HUES64 (cell line): ENCODE measurements around the gene ANKUB1.

ENCODE experiments used
- H3K27ac ChIP-seq: 2 replicates; pipeline ENCODE4 v1.7.0; 2013; ENCODE audit warnings: low read depth, low read length, inconsistent platforms
- H3K27me3 ChIP-seq: 2 replicates; pipeline ENCODE4 v1.6.1; 2013; ENCODE audit warnings: mild to moderate bottlenecking, low read length; ENCODE audit not compliant: insufficient read depth
- H3K36me3 ChIP-seq: 2 replicates; pipeline ENCODE4 v1.6.1; 2013; ENCODE audit warnings: mild to moderate bottlenecking, low read length; ENCODE audit not compliant: insufficient read depth
- H3K4me1 ChIP-seq: 2 replicates; pipeline ENCODE4 v1.6.1; 2013; ENCODE audit warnings: mild to moderate bottlenecking, low read length, moderate library complexity; ENCODE audit not compliant: insufficient read depth
- H3K4me3 ChIP-seq: 2 replicates; pipeline ENCODE4 v1.5.1; 2013; ENCODE audit warnings: mild to moderate bottlenecking, low read length, moderate library complexity
- H3K9ac ChIP-seq: 2 replicates; pipeline ENCODE4 v1.6.1; 2013; ENCODE audit warnings: mild to moderate bottlenecking, low read depth, low read length
- H3K9me3 ChIP-seq: 2 replicates; pipeline ENCODE4 v1.6.1; 2013; ENCODE audit warnings: low read depth, low read length; ENCODE audit not compliant: insufficient read depth
- WGBS: fragments of 150-250, 120-280 bp; methylation state at CpG from one replicate; pipeline ENCODE4 v1.1.7; 2013; ENCODE audit warnings: missing lambda C conversion rate; 5-methylcytosine and 5-hydroxymethylcytosine counted together

Gene ANKUB1

GRCh38 chr3:149808209-149808829 lies 16.0 kb upstream of the ANKUB1 start:
- Histone ChIP-seq H3K9me3 (no peaks in the 10 kb centered on the region), H3K36me3 (no peaks in the 10 kb centered on the region), H3K4me3 (no peak overlapping the region), H3K9ac (no peak overlapping the region), H3K27ac (no peak overlapping the region), H3K4me1 (no peaks in the 10 kb centered on the region), H3K27me3 (no peaks in the 10 kb centered on the region)
- WGBS = 40% methylated on average over 4 of the region's 4 CpGs

GRCh38 chr3:149806171-149806778 lies 13.9 kb upstream of the ANKUB1 start:
- H3K9ac ChIP-seq = no peak overlapping the region
- H3K36me3 ChIP-seq = no peaks in the 10 kb centered on the region
- H3K27me3 ChIP-seq = no peaks in the 10 kb centered on the region
- H3K27ac ChIP-seq = no peak overlapping the region
- no peaks in the 10 kb centered on the region for H3K9me3 ChIP-seq
- H3K4me1 ChIP-seq = no peaks in the 10 kb centered on the region
- WGBS = 91% methylated on average over 2 of the region's 2 CpGs
- no peak overlapping the region for H3K4me3 ChIP-seq

- Histone ChIP-seq H3K27me3 (no peaks in the 10 kb centered on the region), H3K27ac (no peak overlapping the region), H3K36me3 (no peaks in the 10 kb centered on the region), H3K4me1 (no peaks in the 10 kb centered on the region), H3K9ac (no peak overlapping the region), H3K4me3 (no peak overlapping the region), H3K9me3 (no peaks in the 10 kb centered on the region)
- WGBS = 72% methylated on average over 5 of the region's 5 CpGs
Measured at GRCh38 chr3:149801639-149802038, 9.3 kb upstream of the ANKUB1 start.

- Histone ChIP-seq H3K9ac (no peak overlapping the region), H3K4me1 (no peaks in the 10 kb centered on the region), H3K9me3 (no peaks in the 10 kb centered on the region), H3K4me3 (no peak overlapping the region), H3K36me3 (no peaks in the 10 kb centered on the region), H3K27me3 (no peaks in the 10 kb centered on the region), H3K27ac (no peak overlapping the region)
- WGBS = 80% methylated on average over 1 of the region's 1 CpG
Measured at GRCh38 chr3:149801195-149801594, 8.8 kb upstream of the ANKUB1 start.

- no peaks in the 10 kb centered on the region for H3K27me3 ChIP-seq
- no peaks in the 10 kb centered on the region for H3K36me3 ChIP-seq
- 90% methylated on average over 8 of the region's 8 CpGs for WGBS
- no peak overlapping the region for H3K4me3 ChIP-seq
- H3K27ac ChIP-seq = no peak overlapping the region
- no peaks in the 10 kb centered on the region for H3K4me1 ChIP-seq
- no peaks in the 10 kb centered on the region for H3K9me3 ChIP-seq
- no peak overlapping the region for H3K9ac ChIP-seq
Measured at GRCh38 chr3:149800693-149801092, 8.3 kb upstream of the ANKUB1 start.

GRCh38 chr3:149796026-149796425 lies 3.7 kb upstream of the ANKUB1 start:
- Histone ChIP-seq H3K9me3 (no peaks in the 10 kb centered on the region), H3K27me3 (no peaks in the 10 kb centered on the region), H3K36me3 (no peaks in the 10 kb centered on the region), H3K27ac (no peak overlapping the region), H3K4me1 (no peaks in the 10 kb centered on the region), H3K9ac (no peak overlapping the region), H3K4me3 (no peak overlapping the region)
- WGBS = 100% methylated on average over 1 of the region's 1 CpG

- no peaks in the 10 kb centered on the region for H3K4me1 ChIP-seq
- H3K27ac ChIP-seq = no peak overlapping the region
- H3K36me3 ChIP-seq = no peaks in the 10 kb centered on the region
- no peaks in the 10 kb centered on the region for H3K27me3 ChIP-seq
- WGBS = 89% methylated on average over 2 of the region's 3 CpGs
- no peak overlapping the region for H3K4me3 ChIP-seq
- no peaks in the 10 kb centered on the region for H3K9me3 ChIP-seq
- H3K9ac ChIP-seq = no peak overlapping the region
Measured at GRCh38 chr3:149790698-149791097, 1.7 kb downstream of the ANKUB1 start.

- Histone ChIP-seq H3K27ac (no peak overlapping the region), H3K36me3 (no peaks in the 10 kb centered on the region), H3K27me3 (no peaks in the 10 kb centered on the region), H3K9me3 (no peaks in the 10 kb centered on the region), H3K9ac (no peak overlapping the region), H3K4me3 (no peak overlapping the region), H3K4me1 (no peaks in the 10 kb centered on the region)
- WGBS = no CpG with 5 or more reads among the region's 2 CpGs
Measured at GRCh38 chr3:149790268-149790667, 2.1 kb downstream of the ANKUB1 start.

GRCh38 chr3:149784064-149784704 lies 8.2 kb downstream of the ANKUB1 start:
- H3K9ac ChIP-seq = no peak overlapping the region
- H3K27ac ChIP-seq = no peak overlapping the region
- no peaks in the 10 kb centered on the region for H3K27me3 ChIP-seq
- 90% methylated on average over 5 of the region's 5 CpGs for WGBS
- H3K9me3 ChIP-seq = no peaks in the 10 kb centered on the region
- no peak overlapping the region for H3K4me3 ChIP-seq
- no peaks in the 10 kb centered on the region for H3K36me3 ChIP-seq
- H3K4me1 ChIP-seq = no peaks in the 10 kb centered on the region

- Histone ChIP-seq H3K36me3 (no peaks in the 10 kb centered on the region), H3K9me3 (no peaks in the 10 kb centered on the region), H3K27ac (no peak overlapping the region; the same call in 1 of the 2 replicates), H3K9ac (no peak overlapping the region), H3K4me3 (no peak overlapping the region), H3K4me1 (no peaks in the 10 kb centered on the region), H3K27me3 (no peaks in the 10 kb centered on the region)
Measured at GRCh38 chr3:149783576-149783975, 8.8 kb downstream of the ANKUB1 start.

- Histone ChIP-seq H3K4me1 (no peaks in the 10 kb centered on the region), H3K36me3 (no peaks in the 10 kb centered on the region), H3K9me3 (no peaks in the 10 kb centered on the region), H3K27me3 (no peaks in the 10 kb centered on the region), H3K4me3 (no peak overlapping the region), H3K9ac (no peak overlapping the region), H3K27ac (no peak overlapping the region)
- 95% methylated on average over 3 of the region's 3 CpGs for WGBS
Measured at GRCh38 chr3:149781741-149782140, 10.6 kb downstream of the ANKUB1 start.
